ENCODE data around the gene MAP1A. TPM values are rescaled to one million over a fixed set of nuclear protein-coding genes. Genes with fewer than 3 reads are reported as not detected.

MAP1A gene
- total RNA-seq, 1 experiment from 2014 or later = 0.05 TPM

DNA sequence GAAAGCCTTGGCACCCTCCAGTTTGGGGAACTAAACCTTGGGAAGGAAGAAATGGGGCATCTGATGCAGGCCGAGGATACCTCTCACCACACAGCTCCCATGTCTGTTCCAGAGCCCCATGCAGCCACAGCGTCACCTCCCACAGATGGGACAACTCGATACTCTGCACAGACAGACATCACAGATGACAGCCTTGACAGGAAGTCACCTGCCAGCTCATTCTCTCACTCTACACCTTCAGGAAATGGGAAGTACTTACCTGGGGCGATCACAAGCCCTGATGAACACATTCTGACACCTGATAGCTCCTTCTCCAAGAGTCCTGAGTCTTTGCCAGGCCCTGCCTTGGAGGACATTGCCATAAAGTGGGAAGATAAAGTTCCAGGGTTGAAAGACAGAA, 7.7 kb downstream of the MAP1A start:
- no peak overlapping the region for H3K4me3 Mint-ChIP-seq (ENCODE audit: low read depth, unreplicated experiment)
- no peaks in the 10 kb centered on the region for H3K9me3 Mint-ChIP-seq (ENCODE audit: low read depth, unreplicated experiment)
- H3K4me1 Mint-ChIP-seq (ENCODE audit: low read depth, unreplicated experiment) = no peaks in the 10 kb centered on the region
- peaks cover 54% of the 10 kb centered on the region for H3K27me3 Mint-ChIP-seq (ENCODE audit: unreplicated experiment)
- intact Hi-C loops (cut with micrococcal nuclease; ENCODE audit: unreplicated experiment) = no loop called here
- TF ChIP-seq, protein P1, sequence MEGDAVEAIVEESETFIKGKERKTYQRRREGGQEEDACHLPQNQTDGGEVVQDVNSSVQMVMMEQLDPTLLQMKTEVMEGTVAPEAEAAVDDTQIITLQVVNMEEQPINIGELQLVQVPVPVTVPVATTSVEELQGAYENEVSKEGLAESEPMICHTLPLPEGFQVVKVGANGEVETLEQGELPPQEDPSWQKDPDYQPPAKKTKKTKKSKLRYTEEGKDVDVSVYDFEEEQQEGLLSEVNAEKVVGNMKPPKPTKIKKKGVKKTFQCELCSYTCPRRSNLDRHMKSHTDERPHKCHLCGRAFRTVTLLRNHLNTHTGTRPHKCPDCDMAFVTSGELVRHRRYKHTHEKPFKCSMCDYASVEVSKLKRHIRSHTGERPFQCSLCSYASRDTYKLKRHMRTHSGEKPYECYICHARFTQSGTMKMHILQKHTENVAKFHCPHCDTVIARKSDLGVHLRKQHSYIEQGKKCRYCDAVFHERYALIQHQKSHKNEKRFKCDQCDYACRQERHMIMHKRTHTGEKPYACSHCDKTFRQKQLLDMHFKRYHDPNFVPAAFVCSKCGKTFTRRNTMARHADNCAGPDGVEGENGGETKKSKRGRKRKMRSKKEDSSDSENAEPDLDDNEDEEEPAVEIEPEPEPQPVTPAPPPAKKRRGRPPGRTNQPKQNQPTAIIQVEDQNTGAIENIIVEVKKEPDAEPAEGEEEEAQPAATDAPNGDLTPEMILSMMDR (IDR thresholded peaks at IDR 0.05; ENCODE audit: unreplicated experiment) = no peak
- DNase-seq = no peak
- H3K27ac Mint-ChIP-seq (ENCODE audit: unreplicated experiment) = no peak overlapping the region
- CTCF ChIA-PET = no interaction called here
- no peaks in the 10 kb centered on the region for H3K36me3 Mint-ChIP-seq (ENCODE audit: insufficient read depth, unreplicated experiment)
- no TSS peak for BruUV-seq (replicated peaks)

DNA sequence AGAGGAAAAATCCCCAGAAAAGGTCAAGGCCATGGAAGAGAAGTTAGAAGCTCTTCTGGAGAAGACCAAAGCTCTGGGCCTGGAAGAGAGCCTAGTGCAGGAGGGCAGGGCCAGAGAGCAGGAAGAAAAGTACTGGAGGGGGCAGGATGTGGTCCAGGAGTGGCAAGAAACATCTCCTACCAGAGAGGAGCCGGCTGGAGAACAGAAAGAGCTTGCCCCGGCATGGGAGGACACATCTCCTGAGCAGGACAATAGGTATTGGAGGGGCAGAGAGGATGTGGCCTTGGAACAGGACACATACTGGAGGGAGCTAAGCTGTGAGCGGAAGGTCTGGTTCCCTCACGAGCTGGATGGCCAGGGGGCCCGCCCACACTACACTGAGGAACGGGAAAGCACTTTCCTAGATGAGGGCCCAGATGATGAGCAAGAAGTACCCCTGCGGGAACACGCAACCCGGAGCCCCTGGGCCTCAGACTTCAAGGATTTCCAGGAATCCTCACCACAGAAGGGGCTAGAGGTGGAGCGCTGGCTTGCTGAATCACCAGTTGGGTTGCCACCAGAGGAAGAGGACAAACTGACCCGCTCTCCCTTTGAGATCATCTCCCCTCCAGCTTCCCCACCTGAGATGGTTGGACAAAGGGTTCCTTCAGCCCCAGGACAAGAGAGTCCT, 9.0 kb downstream of the MAP1A start:
- Mint-ChIP-seq H3K27me3 (ENCODE audit: unreplicated experiment) (peaks cover 52% of the 10 kb centered on the region), H3K36me3 (ENCODE audit: insufficient read depth, unreplicated experiment) (no peaks in the 10 kb centered on the region), H3K4me1 (ENCODE audit: low read depth, unreplicated experiment) (no peaks in the 10 kb centered on the region), H3K9me3 (ENCODE audit: low read depth, unreplicated experiment) (no peaks in the 10 kb centered on the region), H3K4me3 (ENCODE audit: low read depth, unreplicated experiment) (no peak overlapping the region), H3K27ac (ENCODE audit: unreplicated experiment) (no peak overlapping the region)
- DNase-seq = no peak
- TF ChIP-seq, protein P1 (IDR thresholded peaks at IDR 0.05; ENCODE audit: unreplicated experiment) = no peak
- intact Hi-C loops (cut with micrococcal nuclease; ENCODE audit: unreplicated experiment) = no loop called here
- CTCF ChIA-PET = interaction anchor here (0.6 kb wide), 1 partner anchor 11 kb away, joined by 4 read pairs; no protein-coding TSS in a partner anchor
- no TSS peak for BruUV-seq (replicated peaks)

DNA sequence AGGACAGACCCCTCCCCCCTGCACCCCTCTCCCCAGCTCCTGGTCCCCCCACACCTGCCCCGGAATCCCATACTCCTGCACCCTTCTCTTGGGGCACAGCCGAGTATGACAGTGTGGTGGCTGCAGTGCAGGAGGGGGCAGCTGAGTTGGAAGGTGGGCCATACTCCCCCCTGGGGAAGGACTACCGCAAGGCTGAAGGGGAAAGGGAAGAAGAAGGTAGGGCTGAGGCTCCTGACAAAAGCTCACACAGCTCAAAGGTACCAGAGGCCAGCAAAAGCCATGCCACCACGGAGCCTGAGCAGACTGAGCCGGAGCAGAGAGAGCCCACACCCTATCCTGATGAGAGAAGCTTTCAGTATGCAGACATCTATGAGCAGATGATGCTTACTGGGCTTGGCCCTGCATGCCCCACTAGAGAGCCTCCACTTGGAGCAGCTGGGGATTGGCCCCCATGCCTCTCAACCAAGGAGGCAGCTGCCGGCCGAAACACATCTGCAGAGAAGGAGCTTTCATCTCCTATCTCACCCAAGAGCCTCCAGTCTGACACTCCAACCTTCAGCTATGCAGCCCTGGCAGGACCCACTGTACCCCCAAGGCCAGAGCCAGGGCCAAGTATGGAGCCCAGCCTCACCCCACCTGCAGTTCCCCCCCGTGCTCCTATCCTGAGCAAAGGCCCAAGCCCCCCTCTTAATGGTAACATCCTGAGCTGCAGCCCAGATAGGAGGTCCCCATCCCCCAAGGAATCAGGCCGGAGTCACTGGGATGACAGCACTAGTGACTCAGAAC, 9.8 kb downstream of the MAP1A start:
- no peaks in the 10 kb centered on the region for H3K9me3 Mint-ChIP-seq (ENCODE audit: low read depth, unreplicated experiment)
- CTCF ChIA-PET = interaction anchor here (0.6 to 0.9 kb wide), 2 partner anchors 10 to 13 kb away, joined by 3 to 4 read pairs; no protein-coding TSS in a partner anchor
- no peak overlapping the region for H3K27ac Mint-ChIP-seq (ENCODE audit: unreplicated experiment)
- H3K27me3 Mint-ChIP-seq (ENCODE audit: unreplicated experiment) = peaks cover 44% of the 10 kb centered on the region
- intact Hi-C loops (cut with micrococcal nuclease; ENCODE audit: unreplicated experiment) = no loop called here
- no peaks in the 10 kb centered on the region for H3K36me3 Mint-ChIP-seq (ENCODE audit: insufficient read depth, unreplicated experiment)
- no peak overlapping the region for H3K4me3 Mint-ChIP-seq (ENCODE audit: low read depth, unreplicated experiment)
- DNase-seq = no peak
- TF ChIP-seq, protein P1 (IDR thresholded peaks at IDR 0.05; ENCODE audit: unreplicated experiment) = no peak
- no TSS peak for BruUV-seq (replicated peaks)
- H3K4me1 Mint-ChIP-seq (ENCODE audit: low read depth, unreplicated experiment) = no peaks in the 10 kb centered on the region

DNA sequence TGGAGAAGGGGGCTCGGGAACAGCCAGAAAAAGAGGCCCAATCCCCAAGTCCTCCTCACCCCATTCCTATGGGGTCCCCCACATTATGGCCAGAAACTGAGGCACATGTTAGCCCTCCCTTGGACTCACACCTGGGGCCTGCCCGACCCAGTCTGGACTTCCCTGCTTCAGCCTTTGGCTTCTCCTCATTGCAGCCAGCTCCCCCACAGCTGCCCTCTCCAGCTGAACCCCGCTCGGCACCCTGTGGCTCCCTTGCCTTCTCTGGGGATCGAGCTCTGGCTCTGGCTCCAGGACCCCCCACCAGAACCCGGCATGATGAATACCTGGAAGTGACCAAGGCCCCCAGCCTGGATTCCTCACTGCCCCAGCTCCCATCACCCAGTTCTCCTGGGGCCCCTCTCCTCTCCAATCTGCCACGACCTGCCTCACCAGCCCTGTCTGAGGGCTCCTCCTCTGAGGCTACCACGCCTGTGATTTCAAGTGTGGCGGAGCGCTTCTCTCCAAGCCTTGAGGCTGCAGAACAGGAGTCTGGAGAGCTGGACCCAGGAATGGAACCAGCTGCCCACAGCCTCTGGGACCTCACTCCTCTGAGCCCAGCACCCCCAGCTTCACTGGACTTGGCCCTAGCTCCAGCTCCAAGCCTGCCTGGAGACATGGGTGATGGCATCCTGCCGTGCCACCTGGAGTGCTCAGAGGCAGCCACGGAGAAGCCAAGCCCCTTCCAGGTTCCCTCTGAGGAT, 10.6 kb downstream of the MAP1A start:
- Mint-ChIP-seq H3K4me1 (ENCODE audit: low read depth, unreplicated experiment) (no peaks in the 10 kb centered on the region), H3K9me3 (ENCODE audit: low read depth, unreplicated experiment) (no peaks in the 10 kb centered on the region), H3K27me3 (ENCODE audit: unreplicated experiment) (peaks cover 37% of the 10 kb centered on the region), H3K36me3 (ENCODE audit: insufficient read depth, unreplicated experiment) (no peaks in the 10 kb centered on the region), H3K4me3 (ENCODE audit: low read depth, unreplicated experiment) (no peak overlapping the region), H3K27ac (ENCODE audit: unreplicated experiment) (no peak overlapping the region)
- TF ChIP-seq, protein P1 (IDR thresholded peaks at IDR 0.05; ENCODE audit: unreplicated experiment) = no peak
- no peak for DNase-seq
- BruUV-seq (replicated peaks) = no TSS peak
- intact Hi-C loops (cut with micrococcal nuclease; ENCODE audit: unreplicated experiment) = no loop called here
- CTCF ChIA-PET = interaction anchor here (0.9 kb wide), 1 partner anchor 14 kb away, joined by 3 read pairs; no protein-coding TSS in a partner anchor
